Osteoblast (primary cell): ENCODE measurements around the gene DUSP15. TPM values are rescaled to one million over a fixed set of nuclear protein-coding genes. Genes with fewer than 3 reads are reported as not detected.

Experiments
- DNase-seq: peaks from one replicate; pipeline ENCODE4 v3.0.0; 2011; ENCODE audit warnings: low spot score, mixed read lengths; ENCODE audit not compliant: insufficient read length; ENCODE audit errors: missing footprints
- H2AFZ ChIP-seq: 2 replicates; pipeline ENCODE4 v1.6.0; 2011; ENCODE audit warnings: mild to moderate bottlenecking, low read length
- H3K27ac ChIP-seq: 2 replicates; pipeline ENCODE4 v1.5.1; 2011; ENCODE audit warnings: mild to moderate bottlenecking, low read depth, low read length, moderate library complexity
- H3K27me3 ChIP-seq: 2 replicates; pipeline ENCODE4 v1.6.0; 2012; ENCODE audit warnings: mild to moderate bottlenecking, control low read depth, inconsistent platforms, low read length, moderate library complexity; ENCODE audit not compliant: insufficient read depth
- H3K36me3 ChIP-seq: 2 replicates; pipeline ENCODE4 v1.5.1; 2011; ENCODE audit warnings: mild to moderate bottlenecking, low read length, control low read depth, moderate library complexity; ENCODE audit not compliant: insufficient read depth
- H3K4me1 ChIP-seq: 2 replicates; pipeline ENCODE4 v1.5.1; 2011; ENCODE audit warnings: mild to moderate bottlenecking, low read length, control low read depth, moderate library complexity; ENCODE audit not compliant: insufficient read depth
- H3K4me2 ChIP-seq: 2 replicates; pipeline ENCODE4 v1.6.0; 2011; ENCODE audit warnings: mild to moderate bottlenecking, low read length; ENCODE audit not compliant: insufficient read depth
- H3K4me3 ChIP-seq: fragments of 200-600 bp; sonication (generic); 3 replicates; pipeline ENCODE4 v1.5.1; 2012; ENCODE audit warnings: mild to moderate bottlenecking, low read length, inconsistent platforms; ENCODE audit not compliant: insufficient read depth
- H3K79me2 ChIP-seq: 2 replicates; pipeline ENCODE4 v1.6.0; 2012; ENCODE audit warnings: mild to moderate bottlenecking, low read length, control low read depth, inconsistent platforms; ENCODE audit not compliant: insufficient read depth
- H3K9me3 ChIP-seq: 2 replicates; pipeline ENCODE4 v1.5.1; 2011; ENCODE audit warnings: low read depth, low read length, control low read depth
- H4K20me1 ChIP-seq: 2 replicates; pipeline ENCODE4 v1.6.0; 2012; ENCODE audit warnings: mild to moderate bottlenecking, low read length, control low read depth; ENCODE audit not compliant: insufficient read depth
- CTCF ChIP-seq: IDR thresholded peaks from 2 replicates; pipeline ENCODE4 v1.5.1; 2011; ENCODE audit warnings: mild to moderate bottlenecking, low read depth, low read length, moderate library complexity; ENCODE audit errors: extremely low read depth
- total RNA-seq: library from RNA; depleted of rRNA; stranded (reverse); fragments of >200 nt; gene quantifications from 2 replicates; pipeline ENCODE4 v1.2.3, GENCODE V29; 2012

The DUSP15 gene
- total RNA-seq, 1 donor: 1.4 TPM

GRCh38 chr20:31819083-31819784 is 51.1 kb downstream of the DUSP15 start, which contains the start of gene MYLK2:
Gene MYLK2, plus strand, starts transcription at chr20:31819356. Its CDS starts 225 bp downstream, at chr20:31819581.
- no peak for TF ChIP-seq CTCF
- H3K27me3 ChIP-seq: no peaks in the 10 kb centered on the region
- H3K4me1 ChIP-seq: peaks cover 11% of the 10 kb centered on the region
- DNase-seq: no peak
- no peaks in the 10 kb centered on the region for H3K79me2 ChIP-seq
- H3K27ac ChIP-seq: no peak within 1 kb of the TSS
- no peaks in the 10 kb centered on the region for H3K36me3 ChIP-seq
- no peak within 1 kb of the TSS for H2AFZ ChIP-seq
- H3K4me2 ChIP-seq: no peak within 1 kb of the TSS
- H4K20me1 ChIP-seq: no peaks in the 10 kb centered on the region
- H3K4me3 ChIP-seq: no peak within 1 kb of the TSS
- no peaks in the 10 kb centered on the region for H3K9me3 ChIP-seq

- Histone ChIP-seq H4K20me1 (no peaks in the 10 kb centered on the region), H3K4me1 (peaks cover 11% of the 10 kb centered on the region), H3K27me3 (no peaks in the 10 kb centered on the region), H3K4me2 (no peak overlapping the region), H3K4me3 (no peak overlapping the region), H3K27ac (no peak overlapping the region), H2AFZ (no peak overlapping the region), H3K79me2 (no peaks in the 10 kb centered on the region), H3K9me3 (no peaks in the 10 kb centered on the region), H3K36me3 (no peaks in the 10 kb centered on the region)
- no peak for TF ChIP-seq CTCF
- DNase-seq: no peak
Observed at GRCh38 chr20:31818376-31818908, 51.9 kb downstream of the DUSP15 start.

GRCh38 chr20:31817461-31817860 is 52.9 kb downstream of the DUSP15 start:
- no peak overlapping the region for H2AFZ ChIP-seq
- no peaks in the 10 kb centered on the region for H3K36me3 ChIP-seq
- H3K4me2 ChIP-seq: no peak overlapping the region
- no peak overlapping the region for H3K4me3 ChIP-seq
- H3K79me2 ChIP-seq: no peaks in the 10 kb centered on the region
- no peaks in the 10 kb centered on the region for H3K9me3 ChIP-seq
- H3K27ac ChIP-seq: no peak overlapping the region
- H4K20me1 ChIP-seq: no peaks in the 10 kb centered on the region
- no peak for TF ChIP-seq CTCF
- peaks cover 12% of the 10 kb centered on the region for H3K4me1 ChIP-seq
- DNase-seq: no peak
- no peaks in the 10 kb centered on the region for H3K27me3 ChIP-seq

- no peaks in the 10 kb centered on the region for H3K27me3 ChIP-seq
- no peak overlapping the region for H3K4me3 ChIP-seq
- H2AFZ ChIP-seq: no peak overlapping the region
- H3K9me3 ChIP-seq: no peaks in the 10 kb centered on the region
- no peak overlapping the region for H3K27ac ChIP-seq
- H3K4me1 ChIP-seq: peaks cover 24% of the 10 kb centered on the region
- H3K36me3 ChIP-seq: peaks cover 4% of the 10 kb centered on the region
- H4K20me1 ChIP-seq: no peaks in the 10 kb centered on the region
- no peak for DNase-seq
- no peak for TF ChIP-seq CTCF
- no peaks in the 10 kb centered on the region for H3K79me2 ChIP-seq
- H3K4me2 ChIP-seq: no peak overlapping the region
Observed at GRCh38 chr20:31816221-31816620, 54.1 kb downstream of the DUSP15 start.
